ENCODE measurements around the gene CDCA4.

Gene CDCA4

GRCh38 chr14:105026802-105027563, 6.1 kb upstream of the CDCA4 start:
- Histone ChIP-seq H3F3A (ENCODE audit: control insufficient read depth, insufficient read depth) (peaks cover 10% of the 10 kb centered on the region), H3K4me1 (ENCODE audit: control insufficient read depth, low read length) (peaks cover 28% of the 10 kb centered on the region), H3K79me2 (ENCODE audit: control insufficient read depth, low read length) (peaks cover 8% of the 10 kb centered on the region), H3K9me2 (replicated peaks; ENCODE audit: control insufficient read depth, low read length) (no peaks in the 10 kb centered on the region), H3K27me3 (ENCODE audit: control insufficient read depth, low read length) (no peaks in the 10 kb centered on the region), H3K4me3 (ENCODE audit: low read length) (peak overlapping the region; percentile 38), H3K4me2 (ENCODE audit: low read length) (peak overlapping the region; percentile 51), H4K20me1 (ENCODE audit: control insufficient read depth, insufficient read depth, low read depth, low read length) (no peaks in the 10 kb centered on the region), H3K9me3 (ENCODE audit: control insufficient read depth, insufficient read depth, low read length) (peaks cover 3% of the 10 kb centered on the region; the same call in 1 of the 2 replicates), H3K27ac (ENCODE audit: low read depth, low read length) (peak overlapping the region; percentile 7; the same call in 1 of the 2 replicates), H3K36me3 (ENCODE audit: control insufficient read depth, low read length) (peaks cover 3% of the 10 kb centered on the region; the same call in 1 of the 2 replicates)
- no peak for TF ChIP-seq CTCF (IDR thresholded peaks at IDR 0.05; ENCODE audit: low read depth, low read length, poor library complexity, severe bottlenecking)
- no peak for TF ChIP-seq EZH2phosphoT487 (IDR thresholded peaks at IDR 0.05; ENCODE audit: borderline replicate concordance, low read length)

GRCh38 chr14:105026033-105026785, 5.3 kb upstream of the CDCA4 start:
- no peaks in the 10 kb centered on the region for H4K20me1 ChIP-seq (ENCODE audit: control insufficient read depth, insufficient read depth, low read depth, low read length)
- H3K27me3 ChIP-seq (ENCODE audit: control insufficient read depth, low read length) = no peaks in the 10 kb centered on the region
- H3K79me2 ChIP-seq (ENCODE audit: control insufficient read depth, low read length) = peaks cover 15% of the 10 kb centered on the region
- H3K9me3 ChIP-seq (ENCODE audit: control insufficient read depth, insufficient read depth, low read length) = peaks cover 3% of the 10 kb centered on the region; the same call in 1 of the 2 replicates
- no peak overlapping the region for H3K4me3 ChIP-seq (ENCODE audit: low read length)
- peaks cover 10% of the 10 kb centered on the region for H3F3A ChIP-seq (ENCODE audit: control insufficient read depth, insufficient read depth)
- no peak overlapping the region for H3K27ac ChIP-seq (ENCODE audit: low read depth, low read length)
- no peak for TF ChIP-seq EZH2phosphoT487 (IDR thresholded peaks at IDR 0.05; ENCODE audit: borderline replicate concordance, low read length)
- no peak for TF ChIP-seq CTCF (IDR thresholded peaks at IDR 0.05; ENCODE audit: low read depth, low read length, poor library complexity, severe bottlenecking)
- peaks cover 3% of the 10 kb centered on the region; the same call in 1 of the 2 replicates for H3K36me3 ChIP-seq (ENCODE audit: control insufficient read depth, low read length)
- H3K4me1 ChIP-seq (ENCODE audit: control insufficient read depth, low read length) = peaks cover 28% of the 10 kb centered on the region
- H3K4me2 ChIP-seq (ENCODE audit: low read length) = no peak overlapping the region
- no peaks in the 10 kb centered on the region for H3K9me2 ChIP-seq (replicated peaks; ENCODE audit: control insufficient read depth, low read length)

DNA sequence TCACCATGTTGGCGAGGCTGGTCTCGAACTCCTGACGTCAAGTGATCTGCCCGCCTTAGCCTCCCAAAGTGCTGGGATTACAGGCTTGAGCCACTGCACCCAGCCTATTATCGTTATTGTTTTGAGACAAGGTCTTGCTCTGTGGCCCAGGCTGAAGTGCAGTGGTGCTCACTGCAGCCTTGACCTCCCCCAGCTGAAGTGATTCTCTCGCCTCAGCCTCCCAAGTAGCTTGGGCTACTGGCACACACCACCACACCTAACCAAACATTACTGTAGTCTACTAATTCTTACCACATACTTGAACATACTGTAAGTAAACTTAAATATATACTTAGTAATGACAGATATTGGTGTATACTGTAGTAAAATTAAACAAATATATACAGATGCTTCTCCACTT, 4.5 kb upstream of the CDCA4 start:
- Histone ChIP-seq H3K4me3 (ENCODE audit: low read length) (no peak overlapping the region), H3K36me3 (ENCODE audit: control insufficient read depth, low read length) (peaks cover 3% of the 10 kb centered on the region; the same call in 1 of the 2 replicates), H3F3A (ENCODE audit: control insufficient read depth, insufficient read depth) (peaks cover 10% of the 10 kb centered on the region), H3K27me3 (ENCODE audit: control insufficient read depth, low read length) (no peaks in the 10 kb centered on the region), H3K27ac (ENCODE audit: low read depth, low read length) (no peak overlapping the region), H3K4me1 (ENCODE audit: control insufficient read depth, low read length) (peaks cover 28% of the 10 kb centered on the region), H3K9me2 (replicated peaks; ENCODE audit: control insufficient read depth, low read length) (no peaks in the 10 kb centered on the region), H4K20me1 (ENCODE audit: control insufficient read depth, insufficient read depth, low read depth, low read length) (no peaks in the 10 kb centered on the region), H3K4me2 (ENCODE audit: low read length) (no peak overlapping the region), H3K9me3 (ENCODE audit: control insufficient read depth, insufficient read depth, low read length) (peaks cover 3% of the 10 kb centered on the region; the same call in 1 of the 2 replicates), H3K79me2 (ENCODE audit: control insufficient read depth, low read length) (peaks cover 20% of the 10 kb centered on the region)
- TF ChIP-seq EZH2phosphoT487 (IDR thresholded peaks at IDR 0.05; ENCODE audit: borderline replicate concordance, low read length) = no peak
- TF ChIP-seq CTCF (IDR thresholded peaks at IDR 0.05; ENCODE audit: low read depth, low read length, poor library complexity, severe bottlenecking) = no peak
